SK-N-SH treated with all-trans-retinoic acid at 6 μM for 48 hours (cell line): Measurements from ENCODE around the gene BCDIN3D.

ENCODE experiments used
- ATAC-seq: fragments of 200-7000 bp; cut with Tn5 transposase; 3 replicates; pipeline ENCODE4 v1.9.1; 2020; ENCODE audit warnings: mild to moderate bottlenecking, moderate library complexity
- BACH2 ChIP-seq: fragments of 250-450 bp; sonication (Bioruptor Pico); IDR thresholded peaks from 2 replicates; pipeline ENCODE4 v1.9.0; 2021; ENCODE audit warnings: mild to moderate bottlenecking, borderline replicate concordance
- CREB5 ChIP-seq: fragments of 250-450 bp; sonication (Bioruptor Pico); IDR thresholded peaks from 2 replicates; pipeline ENCODE4 v1.5.1; 2020; ENCODE audit warnings: low read depth, mild to moderate bottlenecking, moderate library complexity
- GLIS3 ChIP-seq: fragments of 250-450 bp; sonication (Bioruptor Pico); IDR thresholded peaks from 2 replicates; pipeline ENCODE4 v1.5.0; 2020; ENCODE audit warnings: mild to moderate bottlenecking, moderate library complexity
- SNAI2 ChIP-seq: fragments of 250-450 bp; sonication (Bioruptor Pico); IDR thresholded peaks from 2 replicates; pipeline ENCODE4 v1.5.0; 2020; ENCODE audit warnings: mild to moderate bottlenecking, moderate library complexity
- TOX ChIP-seq: fragments of 250-450 bp; sonication (Bioruptor Pico); IDR thresholded peaks from 2 replicates; pipeline ENCODE4 v1.8.0; 2021; ENCODE audit warnings: mild to moderate bottlenecking, moderate library complexity, borderline replicate concordance
- ZC3H10 ChIP-seq: fragments of 250-450 bp; sonication (Bioruptor Pico); IDR thresholded peaks from 2 replicates; pipeline ENCODE4 v1.5.1; 2021; ENCODE audit warnings: mild to moderate bottlenecking, moderate library complexity
- ZFP3 ChIP-seq: fragments of 250-450 bp; sonication (Bioruptor Pico); IDR thresholded peaks from 2 replicates; pipeline ENCODE4 v1.5.0; 2020; ENCODE audit warnings: mild to moderate bottlenecking, moderate library complexity
- ZNF565 ChIP-seq: fragments of 450-650 bp; formaldehyde crosslinking; conservative IDR thresholded peaks from 2 replicates; pipeline ENCODE4 v1.5.0; 2020; ENCODE audit warnings: low read depth, mild to moderate bottlenecking, moderate library complexity
- TF ChIP-seq, protein P1 (sequence below): fragments of 250-450 bp; sonication (Bioruptor Pico); IDR thresholded peaks from 2 replicates; pipeline ENCODE4 v1.5.1; 2021; ENCODE audit warnings: mild to moderate bottlenecking, moderate library complexity
- TF ChIP-seq, protein P2 (sequence below): fragments of 250-450 bp; sonication (Bioruptor Pico); IDR thresholded peaks from 2 replicates; pipeline ENCODE4 v1.8.0; 2020; ENCODE audit warnings: mild to moderate bottlenecking, moderate library complexity, borderline replicate concordance
- TF ChIP-seq, protein P3 (sequence below): fragments of 250-450 bp; sonication (Bioruptor Pico); IDR thresholded peaks from 2 replicates; pipeline ENCODE4 v1.8.0; 2021; ENCODE audit warnings: low read depth, mild to moderate bottlenecking, moderate library complexity, borderline replicate concordance
- TF ChIP-seq, protein P4 (sequence below): fragments of 250-450 bp; sonication (Bioruptor Pico); IDR thresholded peaks from 2 replicates; pipeline ENCODE4 v1.5.0; 2020; ENCODE audit warnings: mild to moderate bottlenecking, moderate library complexity

The BCDIN3D gene

GRCh38 chr12:49801141-49802063 lies 41.5 kb downstream of the BCDIN3D start (continued):
- TF ChIP-seq, protein P1, sequence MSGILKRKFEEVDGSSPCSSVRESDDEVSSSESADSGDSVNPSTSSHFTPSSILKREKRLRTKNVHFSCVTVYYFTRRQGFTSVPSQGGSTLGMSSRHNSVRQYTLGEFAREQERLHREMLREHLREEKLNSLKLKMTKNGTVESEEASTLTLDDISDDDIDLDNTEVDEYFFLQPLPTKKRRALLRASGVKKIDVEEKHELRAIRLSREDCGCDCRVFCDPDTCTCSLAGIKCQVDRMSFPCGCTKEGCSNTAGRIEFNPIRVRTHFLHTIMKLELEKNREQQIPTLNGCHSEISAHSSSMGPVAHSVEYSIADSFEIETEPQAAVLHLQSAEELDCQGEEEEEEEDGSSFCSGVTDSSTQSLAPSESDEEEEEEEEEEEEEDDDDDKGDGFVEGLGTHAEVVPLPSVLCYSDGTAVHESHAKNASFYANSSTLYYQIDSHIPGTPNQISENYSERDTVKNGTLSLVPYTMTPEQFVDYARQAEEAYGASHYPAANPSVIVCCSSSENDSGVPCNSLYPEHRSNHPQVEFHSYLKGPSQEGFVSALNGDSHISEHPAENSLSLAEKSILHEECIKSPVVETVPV (CRISPR knock-in tag) = no peak
- TF ChIP-seq CREB5 (no peak), ZC3H10 (CRISPR knock-in tag) (no peak), ZNF565 (CRISPR knock-in tag) (no peak), SNAI2 (CRISPR knock-in tag) (no peak)
- TF ChIP-seq, protein P2, sequence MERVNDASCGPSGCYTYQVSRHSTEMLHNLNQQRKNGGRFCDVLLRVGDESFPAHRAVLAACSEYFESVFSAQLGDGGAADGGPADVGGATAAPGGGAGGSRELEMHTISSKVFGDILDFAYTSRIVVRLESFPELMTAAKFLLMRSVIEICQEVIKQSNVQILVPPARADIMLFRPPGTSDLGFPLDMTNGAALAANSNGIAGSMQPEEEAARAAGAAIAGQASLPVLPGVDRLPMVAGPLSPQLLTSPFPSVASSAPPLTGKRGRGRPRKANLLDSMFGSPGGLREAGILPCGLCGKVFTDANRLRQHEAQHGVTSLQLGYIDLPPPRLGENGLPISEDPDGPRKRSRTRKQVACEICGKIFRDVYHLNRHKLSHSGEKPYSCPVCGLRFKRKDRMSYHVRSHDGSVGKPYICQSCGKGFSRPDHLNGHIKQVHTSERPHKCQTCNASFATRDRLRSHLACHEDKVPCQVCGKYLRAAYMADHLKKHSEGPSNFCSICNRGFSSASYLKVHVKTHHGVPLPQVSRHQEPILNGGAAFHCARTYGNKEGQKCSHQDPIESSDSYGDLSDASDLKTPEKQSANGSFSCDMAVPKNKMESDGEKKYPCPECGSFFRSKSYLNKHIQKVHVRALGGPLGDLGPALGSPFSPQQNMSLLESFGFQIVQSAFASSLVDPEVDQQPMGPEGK (CRISPR knock-in tag) = no peak

- ATAC-seq = no peak
- TF ChIP-seq, protein P3, sequence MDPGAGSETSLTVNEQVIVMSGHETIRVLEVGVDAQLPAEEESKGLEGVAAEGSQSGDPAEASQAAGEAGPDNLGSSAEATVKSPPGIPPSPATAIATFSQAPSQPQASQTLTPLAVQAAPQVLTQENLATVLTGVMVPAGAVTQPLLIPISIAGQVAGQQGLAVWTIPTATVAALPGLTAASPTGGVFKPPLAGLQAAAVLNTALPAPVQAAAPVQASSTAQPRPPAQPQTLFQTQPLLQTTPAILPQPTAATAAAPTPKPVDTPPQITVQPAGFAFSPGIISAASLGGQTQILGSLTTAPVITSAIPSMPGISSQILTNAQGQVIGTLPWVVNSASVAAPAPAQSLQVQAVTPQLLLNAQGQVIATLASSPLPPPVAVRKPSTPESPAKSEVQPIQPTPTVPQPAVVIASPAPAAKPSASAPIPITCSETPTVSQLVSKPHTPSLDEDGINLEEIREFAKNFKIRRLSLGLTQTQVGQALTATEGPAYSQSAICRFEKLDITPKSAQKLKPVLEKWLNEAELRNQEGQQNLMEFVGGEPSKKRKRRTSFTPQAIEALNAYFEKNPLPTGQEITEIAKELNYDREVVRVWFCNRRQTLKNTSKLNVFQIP (CRISPR knock-in tag) = no peak
- TF ChIP-seq, protein P1 (CRISPR knock-in tag) = no peak
- no peak for TF ChIP-seq ZFP3 (CRISPR knock-in tag)
- TF ChIP-seq, protein P2 (CRISPR knock-in tag) = no peak
Measured at GRCh38 chr12:49800421-49801140, 42.3 kb downstream of the BCDIN3D start.

DNA sequence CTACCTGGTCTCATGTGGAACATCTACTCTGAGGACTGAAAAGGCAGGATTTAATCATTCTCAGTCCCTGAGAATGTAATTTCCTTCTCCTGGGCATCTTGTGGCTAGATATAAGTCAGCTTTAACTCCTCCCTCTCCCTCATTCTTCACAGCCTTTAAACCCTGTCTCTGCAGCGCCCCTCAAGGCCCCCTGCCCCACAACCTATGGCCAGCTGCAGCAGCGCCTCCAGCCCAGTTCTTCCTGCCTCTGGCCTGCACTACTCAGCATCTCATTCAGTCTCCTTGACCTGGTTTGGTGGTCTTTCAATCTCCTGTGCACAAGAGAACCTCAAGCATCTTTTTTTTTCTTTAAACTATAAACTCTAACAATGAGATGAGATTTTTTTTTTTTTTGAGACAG lies 44.0 kb downstream of the BCDIN3D start:
- no peak for ATAC-seq
- TF ChIP-seq TOX (CRISPR knock-in tag) = no peak
- TF ChIP-seq, protein P4, sequence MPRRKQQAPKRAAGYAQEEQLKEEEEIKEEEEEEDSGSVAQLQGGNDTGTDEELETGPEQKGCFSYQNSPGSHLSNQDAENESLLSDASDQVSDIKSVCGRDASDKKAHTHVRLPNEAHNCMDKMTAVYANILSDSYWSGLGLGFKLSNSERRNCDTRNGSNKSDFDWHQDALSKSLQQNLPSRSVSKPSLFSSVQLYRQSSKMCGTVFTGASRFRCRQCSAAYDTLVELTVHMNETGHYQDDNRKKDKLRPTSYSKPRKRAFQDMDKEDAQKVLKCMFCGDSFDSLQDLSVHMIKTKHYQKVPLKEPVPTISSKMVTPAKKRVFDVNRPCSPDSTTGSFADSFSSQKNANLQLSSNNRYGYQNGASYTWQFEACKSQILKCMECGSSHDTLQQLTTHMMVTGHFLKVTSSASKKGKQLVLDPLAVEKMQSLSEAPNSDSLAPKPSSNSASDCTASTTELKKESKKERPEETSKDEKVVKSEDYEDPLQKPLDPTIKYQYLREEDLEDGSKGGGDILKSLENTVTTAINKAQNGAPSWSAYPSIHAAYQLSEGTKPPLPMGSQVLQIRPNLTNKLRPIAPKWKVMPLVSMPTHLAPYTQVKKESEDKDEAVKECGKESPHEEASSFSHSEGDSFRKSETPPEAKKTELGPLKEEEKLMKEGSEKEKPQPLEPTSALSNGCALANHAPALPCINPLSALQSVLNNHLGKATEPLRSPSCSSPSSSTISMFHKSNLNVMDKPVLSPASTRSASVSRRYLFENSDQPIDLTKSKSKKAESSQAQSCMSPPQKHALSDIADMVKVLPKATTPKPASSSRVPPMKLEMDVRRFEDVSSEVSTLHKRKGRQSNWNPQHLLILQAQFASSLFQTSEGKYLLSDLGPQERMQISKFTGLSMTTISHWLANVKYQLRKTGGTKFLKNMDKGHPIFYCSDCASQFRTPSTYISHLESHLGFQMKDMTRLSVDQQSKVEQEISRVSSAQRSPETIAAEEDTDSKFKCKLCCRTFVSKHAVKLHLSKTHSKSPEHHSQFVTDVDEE (CRISPR knock-in tag) = no peak
- TF ChIP-seq ZNF565 (CRISPR knock-in tag) = no peak
- no peak for TF ChIP-seq GLIS3 (CRISPR knock-in tag)
- no peak for TF ChIP-seq BACH2 (CRISPR knock-in tag)
